Activated CD8-positive, alpha-beta memory T cell treated with anti-CD3 and anti-CD28 coated beads, Interleukin-2, amount 50 U/mL, for 1 hour (primary cell): ENCODE measurements around the gene ARL5C.
A peak's percentile ranks its signal among the peaks of the same experiment; 100 is the strongest.

Source experiments
- DNase-seq: peaks from one replicate; pipeline ENCODE4 v3.0.0-alpha.2; 2020; ENCODE audit errors: extremely low read depth

ARL5C gene, protein sequence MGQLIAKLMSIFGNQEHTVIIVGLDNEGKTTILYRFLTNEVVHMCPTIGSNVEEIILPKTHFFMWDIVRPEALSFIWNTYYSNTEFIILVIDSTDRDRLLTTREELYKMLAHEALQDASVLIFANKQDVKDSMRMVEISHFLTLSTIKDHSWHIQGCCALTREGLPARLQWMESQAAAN

DNA sequence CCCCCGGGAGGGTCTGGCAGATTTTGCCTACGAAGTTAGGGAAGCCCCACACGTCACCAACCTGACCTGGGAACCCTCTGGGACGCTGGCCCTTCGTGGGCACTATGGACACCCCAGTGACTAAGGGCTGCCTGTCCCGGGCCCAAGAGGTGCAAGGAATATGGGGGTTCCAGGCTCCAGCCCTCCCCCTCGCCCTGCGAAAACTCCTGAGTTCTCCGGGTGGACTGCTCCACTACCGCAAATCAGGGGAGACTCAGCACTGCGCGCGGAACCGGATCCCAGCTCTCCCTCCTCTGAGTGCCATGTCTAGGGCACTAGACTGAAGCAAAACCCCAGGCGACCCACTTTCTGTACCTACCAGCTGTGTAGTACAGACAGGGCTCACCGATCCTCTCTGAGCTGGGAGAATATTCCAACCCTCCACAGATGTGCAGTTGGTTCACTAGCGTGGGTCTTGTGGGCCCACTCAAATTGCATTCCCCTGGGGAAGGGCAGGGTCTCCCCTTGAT is at the start of gene ARL5C:
Gene ARL5C, minus strand, starts transcription at position 321 of the 509 bp plus-strand sequence. CDS start 401 bp downstream, outside the sequence.
- DNase-seq = no peak

DNA sequence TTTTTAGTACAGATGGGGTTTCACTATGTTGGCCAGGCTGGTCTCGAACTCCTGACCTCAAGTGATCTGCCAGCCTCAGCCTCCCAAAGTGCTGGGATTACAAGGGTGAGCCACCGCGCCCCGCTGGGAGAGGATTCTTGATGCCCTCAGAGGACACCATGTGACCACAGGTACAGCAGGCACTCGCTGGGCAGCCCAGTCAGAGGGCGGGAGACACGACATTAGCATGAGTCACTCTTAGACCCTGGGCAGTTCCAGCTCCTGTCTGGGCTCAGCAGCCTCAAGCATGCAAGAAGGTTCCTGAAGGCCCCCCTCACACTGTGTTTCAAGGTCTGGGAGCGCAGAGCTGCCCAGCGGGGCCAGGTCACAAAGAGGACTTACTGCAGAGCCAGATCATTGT is 47.9 kb upstream of the ARL5C start:
- DNase-seq = no peak

DNA sequence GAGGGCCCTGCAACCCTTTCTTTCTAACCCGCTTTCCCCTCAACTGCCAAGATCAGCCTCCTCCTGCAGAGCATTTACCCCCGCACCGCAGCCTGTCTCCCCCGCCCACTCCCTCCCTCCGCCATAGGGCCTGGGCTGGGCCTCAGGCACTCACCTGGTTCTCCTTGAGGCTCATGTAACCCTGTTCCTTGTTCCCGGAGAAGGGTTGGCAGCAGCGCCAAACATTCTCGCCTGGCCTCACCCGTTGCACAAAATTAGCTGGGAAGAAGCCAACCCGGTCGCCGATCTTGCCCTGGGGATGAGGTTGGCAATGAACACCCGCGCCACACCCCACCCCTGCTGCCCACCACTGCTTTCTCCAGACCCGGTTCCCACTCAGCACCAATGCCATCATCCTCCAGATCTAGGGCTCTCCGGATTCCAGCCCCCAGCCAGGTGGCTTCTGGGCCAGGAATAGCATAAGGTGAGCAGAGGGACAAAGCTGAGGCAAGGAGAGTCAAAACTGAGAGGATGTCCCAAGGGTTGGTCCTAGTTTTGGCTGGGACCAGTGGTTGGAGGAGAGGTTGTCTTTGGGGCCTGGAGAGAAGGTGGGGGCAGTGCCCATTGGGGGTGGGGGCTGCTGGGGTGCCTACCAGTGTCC is 47.0 kb upstream of the ARL5C start:
- no peak for DNase-seq

DNA sequence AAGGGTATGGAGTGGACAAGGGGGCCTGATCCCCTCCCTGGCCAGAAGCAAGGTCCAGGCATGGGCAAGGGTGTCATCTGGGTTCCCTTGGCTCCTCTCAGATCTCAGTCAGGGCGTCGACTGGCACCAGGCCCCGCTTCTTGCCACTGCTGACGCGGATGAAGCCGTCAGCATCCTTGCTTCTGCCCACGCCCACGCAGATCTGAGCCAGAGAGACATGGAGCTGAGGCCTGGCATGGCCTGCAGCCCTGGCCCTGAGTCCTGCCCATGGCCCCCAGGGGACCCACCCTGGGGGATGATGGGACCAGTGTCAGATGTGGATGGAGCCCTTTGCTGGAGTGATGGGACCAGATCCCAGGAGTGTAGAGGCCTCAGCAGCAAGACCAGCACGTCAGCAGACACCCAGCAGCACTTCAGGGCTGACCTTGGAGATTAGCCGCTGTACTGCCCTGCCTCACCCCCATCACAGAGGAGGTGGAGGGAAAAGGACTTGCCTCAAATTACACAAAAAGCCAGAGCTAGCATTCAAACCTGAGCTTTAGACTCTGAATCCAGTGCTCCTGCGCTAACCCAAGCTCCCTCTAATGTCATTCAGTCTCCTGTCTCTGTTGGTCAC is 46.3 kb upstream of the ARL5C start:
- DNase-seq = no peak

DNA sequence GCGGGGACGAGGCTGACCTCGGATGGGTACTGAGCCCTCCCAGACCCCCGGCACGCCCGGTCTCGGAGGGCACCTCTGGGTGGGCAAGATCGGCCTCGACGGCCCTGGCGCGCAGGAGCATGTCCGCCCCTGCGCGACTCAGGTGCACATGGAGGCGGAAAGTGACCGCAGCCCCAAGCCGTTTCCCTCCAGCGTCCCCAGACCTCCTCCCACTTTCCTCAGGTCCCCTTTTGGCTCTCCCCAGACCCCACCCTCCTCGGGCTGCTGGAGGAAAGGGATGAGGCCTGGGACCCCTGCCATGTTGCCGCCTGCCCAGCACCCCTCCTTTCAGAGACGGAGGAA is 44.1 kb upstream of the ARL5C start:
- no peak for DNase-seq

DNA sequence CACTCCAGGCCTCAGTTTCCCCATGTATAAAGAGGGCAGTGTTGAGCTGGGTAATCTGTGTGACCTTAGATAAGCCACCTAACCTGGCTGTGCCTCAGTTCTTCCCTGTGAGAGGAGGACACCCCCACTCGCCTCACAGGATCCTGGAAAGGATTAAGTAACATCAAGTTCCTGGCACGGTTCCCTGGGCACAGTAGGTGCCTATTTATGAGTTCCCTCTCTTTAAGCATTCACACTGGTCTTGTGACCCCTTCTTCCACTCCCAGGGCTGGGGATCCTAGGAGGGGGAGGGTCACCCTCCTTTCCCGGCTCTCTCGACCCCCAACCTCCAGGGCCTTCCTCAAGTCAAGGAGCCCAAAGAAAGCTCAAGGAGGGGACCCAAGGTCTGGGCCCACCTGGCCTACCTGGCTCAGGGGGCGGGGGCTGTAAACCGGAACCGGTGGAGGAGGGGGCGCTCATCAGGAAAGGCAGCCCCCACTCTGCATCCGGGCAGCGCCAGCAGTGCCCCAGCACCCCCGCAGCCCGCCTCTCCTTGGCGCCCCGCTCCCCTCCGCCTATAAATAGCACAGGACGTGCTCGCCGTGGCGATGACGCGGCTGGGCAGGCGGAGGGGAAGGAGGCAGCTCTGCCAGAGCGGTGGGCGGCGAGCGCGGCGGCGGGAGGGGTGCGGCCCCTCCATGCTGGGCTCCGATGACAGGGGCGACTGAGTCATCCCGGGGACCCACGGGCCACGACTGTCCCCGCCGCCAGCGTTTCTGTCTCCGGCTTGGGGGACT is 43.5 kb upstream of the ARL5C start:
- DNase-seq = peak; percentile 68

DNA sequence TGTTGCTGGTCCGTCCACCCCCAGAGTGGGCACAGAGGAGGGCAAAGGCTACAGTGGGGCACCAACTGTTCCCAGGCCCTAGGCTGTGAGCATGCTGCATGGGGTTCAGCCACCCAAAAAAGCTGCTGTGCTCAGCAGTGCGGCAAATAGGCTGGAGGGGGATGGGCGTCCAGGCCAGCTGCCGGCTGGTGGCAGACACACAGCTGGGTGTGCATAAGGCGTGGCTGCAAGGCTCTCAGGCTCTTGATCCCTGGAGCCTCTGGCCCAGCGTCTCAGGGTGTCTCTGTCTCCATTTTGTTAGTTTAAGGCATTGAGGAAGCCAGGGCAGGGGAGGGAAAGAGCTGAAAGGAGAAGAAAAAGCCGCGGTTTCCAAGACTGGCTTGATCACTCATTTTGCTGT is 42.9 kb upstream of the ARL5C start:
- no peak for DNase-seq

DNA sequence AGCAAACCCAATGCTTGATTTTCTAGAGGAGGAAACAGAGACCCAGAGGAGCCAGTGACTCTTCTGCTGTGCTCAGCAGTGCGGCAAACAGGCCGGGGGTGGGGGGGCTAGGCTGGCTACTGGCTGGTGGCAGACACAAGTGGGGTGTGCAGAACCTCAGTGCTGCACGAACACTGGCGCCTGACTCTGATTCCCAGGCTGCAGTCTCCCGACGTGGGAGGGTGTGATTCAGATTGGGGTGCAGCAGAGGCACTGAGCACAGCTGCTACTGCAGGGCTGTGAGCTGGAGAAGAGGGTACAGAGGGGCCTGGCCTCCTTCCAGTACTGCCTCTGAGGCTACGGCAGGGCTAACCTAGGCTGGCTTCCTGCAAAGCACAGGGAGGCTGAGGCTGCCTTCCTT is 42.2 kb upstream of the ARL5C start:
- no peak for DNase-seq

DNA sequence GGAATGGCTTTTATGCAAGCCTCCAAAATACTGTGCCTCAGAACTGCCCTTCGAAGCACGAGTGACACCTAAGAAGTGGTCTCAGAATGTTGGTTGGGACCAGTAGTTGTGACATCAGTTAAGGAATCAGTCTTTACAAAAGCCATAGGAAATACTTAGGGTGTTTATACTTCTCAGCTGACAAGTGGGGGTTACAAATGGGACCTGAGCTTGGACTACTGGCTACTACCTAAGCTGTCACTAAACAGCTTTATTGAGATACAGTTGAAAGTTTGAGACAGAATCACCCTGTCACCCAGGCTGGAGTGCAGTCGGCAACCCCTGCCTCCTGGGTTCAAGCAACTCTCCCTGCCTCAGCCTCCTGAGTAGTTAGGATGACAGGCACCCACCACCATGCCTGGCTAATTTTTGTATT is 39.2 kb upstream of the ARL5C start:
- DNase-seq = no peak

DNA sequence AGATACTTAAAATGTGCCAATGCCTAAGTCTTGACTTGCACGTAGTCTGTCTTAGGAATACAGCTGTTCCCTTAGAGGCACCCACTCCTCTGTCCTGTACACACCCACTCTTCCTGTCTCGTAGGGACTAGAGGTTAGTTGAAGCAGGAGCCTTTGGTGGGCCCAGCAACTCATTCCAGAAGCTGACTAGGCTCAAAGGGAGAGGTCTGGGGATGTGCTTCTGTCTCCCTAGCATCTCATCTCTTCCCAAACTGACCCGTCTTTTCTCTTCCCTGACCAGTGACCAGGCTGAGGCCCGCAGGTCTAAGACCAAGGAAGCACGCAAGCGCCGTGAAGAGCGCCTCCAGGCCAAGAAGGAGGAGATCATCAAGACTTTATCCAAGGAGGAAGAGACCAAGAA is 38.3 kb upstream of the ARL5C start:
- DNase-seq = no peak

DNA sequence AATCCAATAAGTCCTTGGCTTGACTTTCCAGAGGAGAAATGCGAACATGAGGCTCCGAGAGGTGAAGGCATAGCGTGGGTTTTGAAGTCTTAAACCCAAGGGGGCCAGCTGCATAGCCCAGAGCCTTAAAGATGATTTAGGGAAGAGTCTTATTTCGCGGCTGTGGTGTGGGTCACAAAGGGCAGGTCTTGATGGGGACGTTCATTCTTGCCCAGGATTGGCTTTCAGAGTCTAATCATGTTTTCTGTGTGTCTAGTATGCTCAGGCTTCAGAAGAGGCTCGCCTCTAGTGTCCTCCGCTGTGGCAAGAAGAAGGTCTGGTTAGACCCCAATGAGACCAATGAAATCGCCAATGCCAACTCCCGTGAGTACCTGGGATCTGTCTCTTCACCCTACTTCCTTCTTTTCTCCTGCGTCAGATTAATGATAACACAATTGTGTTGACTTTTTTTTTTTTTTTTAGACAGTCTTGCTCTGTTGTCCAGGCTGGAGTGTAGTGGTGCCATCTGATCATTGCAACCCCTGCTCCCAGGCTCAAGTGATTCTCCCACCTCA is 35.1 kb upstream of the ARL5C start:
- DNase-seq = no peak

DNA sequence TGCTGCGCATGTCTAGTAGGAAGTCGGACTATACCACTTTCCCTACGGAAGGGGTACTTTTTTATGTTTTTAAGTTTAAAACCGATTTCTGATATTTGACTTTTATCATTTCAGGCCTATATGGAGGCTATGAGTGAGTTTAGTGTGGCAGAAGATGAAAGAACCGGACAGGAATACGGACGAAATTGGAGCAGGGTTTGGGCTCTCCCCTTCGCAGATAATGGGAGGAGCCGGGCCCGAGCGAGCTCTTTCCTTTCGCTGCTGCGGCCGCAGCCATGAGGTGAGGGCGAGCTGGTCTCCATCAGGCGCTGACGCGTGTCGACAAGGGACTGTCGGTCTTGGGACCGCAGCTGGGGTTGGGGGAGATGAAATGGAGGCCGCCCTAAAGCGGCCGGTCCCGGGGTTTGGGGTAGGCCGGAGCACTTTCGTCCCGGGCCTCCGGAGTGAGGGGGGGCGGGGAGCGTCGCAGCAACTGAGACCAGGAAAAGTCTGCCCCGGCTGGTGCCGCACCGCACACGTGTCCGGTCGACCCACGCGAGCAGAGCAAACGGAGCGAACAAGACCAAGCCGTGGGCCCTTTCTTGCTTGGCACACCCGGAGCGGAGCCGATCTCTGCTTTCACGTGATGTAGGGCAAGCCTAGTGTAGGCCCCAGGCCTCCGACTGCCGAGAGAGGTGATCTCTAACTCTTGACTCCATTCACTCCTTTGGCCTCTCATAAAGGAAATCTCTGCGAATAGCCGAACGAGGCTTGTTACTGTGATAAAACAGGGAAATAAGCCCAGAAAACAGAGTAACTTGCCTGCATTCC is 34.3 kb upstream of the ARL5C start, which contains the start of gene RPL19:
Gene RPL19, plus strand, starts transcription at position 214 of the 810 bp plus-strand sequence. Its CDS starts 62 bp downstream, at position 276.
- no peak for DNase-seq

DNA sequence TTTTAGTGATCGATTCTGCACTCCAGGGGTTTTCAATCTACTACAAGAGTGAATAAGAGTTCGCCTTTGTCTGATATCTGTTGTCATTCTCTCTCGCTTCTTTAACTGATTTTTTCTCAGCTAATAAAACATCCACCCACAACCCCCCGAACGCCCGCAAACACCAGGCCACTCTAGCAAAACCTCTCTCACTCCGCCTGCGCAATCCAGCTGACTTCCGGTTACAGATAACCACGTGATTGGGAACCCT is 33.8 kb upstream of the ARL5C start:
- DNase-seq = peak; percentile 85

DNA sequence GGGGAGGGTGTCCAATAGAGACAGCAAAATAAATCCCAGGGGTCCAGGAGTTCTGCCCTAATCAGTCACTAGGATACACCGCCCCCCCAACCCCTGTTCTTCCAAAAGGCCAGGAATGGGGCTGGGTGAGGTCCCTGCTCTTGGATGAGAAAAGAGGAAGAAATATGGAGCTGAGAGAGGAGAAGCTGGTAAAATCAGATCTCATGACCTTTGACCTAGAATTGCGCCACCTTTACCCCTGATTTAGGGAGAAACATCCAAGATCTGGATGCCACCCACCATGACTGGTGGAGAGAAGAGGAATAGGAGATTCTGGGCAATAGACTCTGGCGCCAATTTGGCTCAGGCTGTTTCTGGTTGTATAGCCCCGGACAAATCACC is 32.2 kb upstream of the ARL5C start:
- DNase-seq = no peak

DNA sequence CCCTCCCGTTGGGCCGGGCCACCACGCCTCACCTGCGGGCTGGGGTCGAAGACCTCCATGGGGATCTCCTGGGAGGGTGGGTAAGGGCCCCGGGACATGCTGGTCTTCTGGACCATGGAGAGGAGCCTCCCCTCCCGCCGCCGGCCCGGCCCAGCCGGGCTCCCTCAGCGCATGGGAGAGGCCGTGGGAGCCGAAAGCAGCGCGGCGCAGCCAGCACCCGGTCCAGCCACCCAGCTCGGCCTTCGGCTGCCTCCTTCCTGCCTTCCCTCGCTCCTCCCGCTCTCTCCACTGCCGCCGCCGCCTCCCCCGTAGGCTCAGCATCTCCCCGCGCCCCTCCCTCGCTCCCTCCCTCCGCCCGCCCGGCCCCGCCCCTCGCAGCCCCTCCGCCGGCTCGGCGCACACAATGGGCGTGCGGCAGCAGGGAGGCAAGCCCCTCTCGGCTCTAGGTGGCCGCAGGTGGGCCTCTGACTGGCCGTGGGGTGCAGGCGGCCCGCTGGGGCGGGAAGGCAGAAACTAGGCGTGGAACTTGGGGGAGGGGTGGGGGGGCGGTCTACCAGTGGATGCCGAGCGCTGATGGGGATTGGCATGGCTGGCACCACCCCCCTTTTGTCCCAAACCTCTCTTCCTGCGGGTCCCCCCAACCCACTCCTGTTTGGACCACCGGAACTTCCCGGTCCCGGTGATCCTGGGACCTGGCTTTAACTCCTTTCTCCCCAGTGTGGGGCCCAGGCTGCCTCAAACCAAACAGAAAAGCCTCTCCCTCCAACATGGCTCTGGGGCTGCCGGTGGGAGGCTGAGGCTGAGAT is 31.6 kb upstream of the ARL5C start, which contains the start of gene CACNB1:
Gene CACNB1, minus strand, starts transcription at position 290 of the 806 bp plus-strand sequence. Its CDS starts 174 bp downstream, at position 116.
- no peak for DNase-seq

DNA sequence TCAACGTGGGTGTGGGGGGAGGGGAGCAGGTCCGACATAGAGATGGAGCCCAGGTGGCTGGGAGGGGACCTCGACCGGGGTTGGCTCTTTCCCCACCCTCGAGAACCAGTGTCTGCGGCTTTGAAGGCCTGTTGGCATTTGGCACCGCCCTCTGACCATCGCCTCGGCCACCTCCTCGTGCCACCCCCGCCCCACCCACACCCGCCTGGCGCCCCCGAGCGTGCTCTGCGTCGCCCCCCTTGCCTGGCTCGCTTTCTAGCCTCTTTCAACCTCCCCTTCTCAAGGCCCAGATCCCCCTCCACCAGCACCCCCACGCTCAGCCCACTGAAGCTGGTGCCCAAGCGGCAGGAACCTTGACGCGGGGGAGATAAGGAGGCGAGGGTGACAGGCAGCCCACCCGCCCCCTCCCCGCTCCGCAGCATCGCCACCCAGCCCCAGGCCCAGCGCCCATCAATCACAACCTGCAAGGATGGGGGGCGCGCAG is 30.9 kb upstream of the ARL5C start:
- no peak for DNase-seq

DNA sequence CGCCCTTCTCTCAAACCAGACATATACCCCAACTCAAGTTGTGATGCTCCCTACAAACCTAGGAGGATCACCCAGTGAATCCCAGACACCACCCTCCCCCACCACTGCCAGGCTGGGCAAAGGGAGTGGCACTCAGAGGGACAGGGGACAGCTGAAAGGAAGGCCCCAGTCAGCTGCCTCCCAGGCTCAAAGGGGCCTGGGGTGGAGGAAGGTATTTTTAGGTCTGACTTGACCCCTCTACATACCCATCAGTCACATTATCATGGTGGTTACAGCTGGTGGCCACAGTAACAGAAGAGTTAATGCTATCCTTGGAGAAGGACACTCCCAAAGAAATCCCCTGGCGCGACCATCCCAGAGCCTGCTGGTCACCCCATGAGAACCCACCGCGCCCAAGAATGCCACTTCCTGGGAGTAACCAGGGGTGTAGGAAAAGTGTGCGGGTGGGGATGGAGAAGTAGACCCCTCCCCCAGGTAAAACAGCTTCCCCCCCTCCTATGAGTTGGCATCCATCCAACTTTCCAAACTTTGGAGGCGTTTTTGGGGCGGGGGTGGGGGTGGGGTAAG is 30.4 kb upstream of the ARL5C start:
- DNase-seq = no peak

DNA sequence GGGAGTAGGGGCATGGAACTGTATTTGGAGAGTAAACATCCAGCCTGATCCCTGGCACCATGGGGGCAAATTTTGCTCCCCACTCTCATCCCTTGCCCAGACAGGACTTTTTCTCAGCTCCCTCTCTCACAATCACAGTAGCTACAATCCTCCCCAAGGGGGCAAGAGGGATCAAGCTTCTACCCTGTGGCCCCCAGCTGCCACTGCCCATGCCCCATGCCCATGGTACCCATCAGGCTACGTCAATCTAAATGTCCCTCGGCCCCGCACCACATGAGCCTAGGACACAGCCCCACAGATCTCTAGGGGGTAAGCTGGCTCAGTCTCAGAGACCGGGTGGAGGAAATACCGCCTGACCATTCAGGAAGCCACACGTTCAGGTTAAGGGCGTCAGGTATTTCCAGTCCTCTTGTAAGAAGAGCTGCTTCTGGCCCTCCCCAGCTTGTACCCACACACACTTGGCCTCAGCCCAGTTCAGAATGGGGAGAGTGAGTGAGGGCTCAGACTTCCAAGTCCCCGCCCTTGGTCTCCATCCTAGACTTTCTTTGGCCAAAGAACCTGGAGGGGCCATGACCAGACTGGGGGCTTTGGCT is 29.7 kb upstream of the ARL5C start:
- no peak for DNase-seq

DNA sequence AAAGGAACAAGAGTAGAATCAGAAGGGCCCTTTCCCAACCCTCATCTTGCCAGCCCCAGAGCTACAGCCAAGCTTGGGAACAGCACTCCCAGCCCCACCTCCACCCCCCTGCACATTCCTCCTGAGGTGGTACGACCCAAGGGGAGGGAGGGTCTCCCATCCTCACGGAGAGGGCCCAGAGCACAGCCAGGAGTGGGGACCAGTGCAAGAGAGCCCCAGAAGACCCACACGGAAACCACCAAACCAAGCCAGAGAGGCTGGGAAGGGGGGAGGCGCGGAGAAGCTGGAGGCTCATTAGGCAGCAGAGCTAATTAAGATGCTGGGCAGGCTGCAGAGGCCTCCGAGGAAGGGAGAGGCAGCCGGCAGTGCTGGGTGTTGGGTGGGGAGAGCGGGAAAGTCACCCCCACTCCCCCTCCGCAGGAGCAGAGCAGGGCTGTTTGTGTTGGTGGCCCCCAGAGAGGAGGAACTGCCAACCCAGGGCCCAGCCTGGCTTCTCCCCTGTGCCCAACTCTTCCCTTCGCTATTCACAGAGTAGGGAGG is 29.1 kb upstream of the ARL5C start:
- DNase-seq = no peak
